NCI-H226 (cell line): ENCODE data around the gene MDM4.
A peak's percentile ranks its signal among the peaks of the same experiment; 100 is the strongest.
"Not testable (repeated sequence)": the region's sequence is repeated elsewhere in the genome, so short reads cannot be mapped to it uniquely, and the experiment has no call there.

ENCODE experiments used
- DNase-seq: peaks from one replicate; pipeline ENCODE4 v3.0.0-alpha.2; 2015

Gene MDM4

DNA sequence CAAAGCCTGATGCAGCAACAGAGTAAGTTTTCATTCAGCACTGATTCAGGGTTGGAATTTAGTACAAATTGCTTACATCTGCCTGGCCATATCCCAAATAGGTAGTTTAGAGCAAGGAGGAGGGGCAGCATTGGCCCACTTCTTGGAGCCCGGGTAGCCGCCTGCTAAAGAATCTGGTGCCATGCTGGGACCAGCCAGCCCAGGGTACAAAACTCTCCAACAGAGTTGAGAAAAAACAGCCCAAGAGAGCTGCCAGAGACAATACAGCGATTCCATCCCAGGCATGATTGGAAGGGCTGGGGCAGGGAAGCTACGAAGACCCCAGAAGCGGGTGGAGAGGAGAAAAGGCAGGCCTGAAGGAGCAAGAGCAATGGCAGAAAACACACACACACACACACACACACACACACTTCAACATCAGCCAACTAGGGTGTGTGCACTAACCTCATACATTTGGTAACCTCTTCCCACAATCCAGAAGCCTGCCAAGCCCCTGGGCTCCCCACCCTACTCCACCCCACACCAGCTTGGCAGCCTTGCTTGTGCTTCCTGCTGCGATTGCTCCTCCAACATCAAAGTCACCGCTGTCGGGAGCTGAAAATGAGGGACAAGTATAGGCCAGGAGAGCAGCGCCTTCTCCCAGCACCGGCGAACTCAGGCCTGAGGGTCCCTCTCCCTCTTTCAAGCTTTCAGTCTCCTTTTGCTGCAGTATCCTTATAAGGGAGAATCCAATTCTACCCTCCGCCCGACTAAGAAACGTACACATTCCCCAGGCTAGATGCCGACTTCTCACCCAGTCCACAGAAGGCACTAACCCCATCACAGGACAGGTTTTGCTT is 22.8 kb upstream of the MDM4 start:
- peak; percentile 74 for DNase-seq

DNA sequence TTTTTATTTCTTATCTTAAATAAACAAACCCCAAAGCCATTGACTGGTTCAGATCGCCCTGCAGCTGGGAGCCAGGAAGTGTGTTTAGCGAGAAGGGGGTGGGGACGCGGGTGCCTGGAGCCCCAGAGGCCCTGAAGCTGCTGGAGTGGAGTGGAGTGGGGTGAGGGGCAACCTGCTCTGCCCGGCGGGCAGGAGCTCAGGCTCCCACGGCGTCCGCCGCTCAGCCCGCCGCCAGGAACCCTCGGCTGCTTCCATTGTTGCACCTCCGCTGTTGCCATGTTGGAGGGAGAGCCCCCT is 22.3 kb upstream of the MDM4 start:
- DNase-seq = peak; percentile 74

GRCh38 chr1:204494281-204495077 is 21.7 kb upstream of the MDM4 start, which contains the start of gene PIK3C2B:
Gene PIK3C2B (minus strand): TSS chr1:204494805. CDS start chr1:204469802, 25,003 bp downstream.
- DNase-seq = peak; percentile 74

- DNase-seq = peak; percentile 28
Observed at GRCh38 chr1:204495078-204495753, 21.0 kb upstream of the MDM4 start.

- no peak for DNase-seq
Observed at GRCh38 chr1:204495777-204496176, 20.4 kb upstream of the MDM4 start.

DNA sequence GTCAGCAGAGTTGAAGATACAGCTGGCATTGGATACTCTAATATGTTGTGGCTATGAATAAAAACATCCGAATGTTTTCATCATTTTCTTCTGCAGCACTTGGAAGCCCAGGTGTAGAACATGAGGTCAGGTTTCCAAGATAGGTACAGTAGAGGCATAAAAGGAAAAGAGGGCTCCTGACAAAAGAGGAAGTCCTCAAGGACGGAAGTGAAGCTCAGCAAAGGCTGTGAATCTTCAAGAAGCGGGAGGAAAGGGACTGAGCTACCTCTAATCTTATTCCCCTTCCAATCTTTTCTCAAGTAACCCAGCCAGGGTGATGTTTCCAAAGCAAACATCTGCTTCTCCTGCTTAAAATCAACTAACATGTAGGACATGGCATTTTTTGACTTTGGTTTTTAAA is 17.2 kb upstream of the MDM4 start:
- DNase-seq = no peak

GRCh38 chr1:204499511-204500468 is 16.4 kb upstream of the MDM4 start:
- DNase-seq = no peak

- DNase-seq = no peak
Observed at GRCh38 chr1:204502241-204502640, 14.0 kb upstream of the MDM4 start.

- DNase-seq = peak; percentile 55
Observed at GRCh38 chr1:204503122-204503912, 12.9 kb upstream of the MDM4 start.

GRCh38 chr1:204503913-204504519 is 12.2 kb upstream of the MDM4 start:
- DNase-seq = no peak

- no peak for DNase-seq
Observed at GRCh38 chr1:204505674-204506200, 10.5 kb upstream of the MDM4 start.

GRCh38 chr1:204506201-204506968 is 9.8 kb upstream of the MDM4 start:
- DNase-seq = peak; percentile 73

DNA sequence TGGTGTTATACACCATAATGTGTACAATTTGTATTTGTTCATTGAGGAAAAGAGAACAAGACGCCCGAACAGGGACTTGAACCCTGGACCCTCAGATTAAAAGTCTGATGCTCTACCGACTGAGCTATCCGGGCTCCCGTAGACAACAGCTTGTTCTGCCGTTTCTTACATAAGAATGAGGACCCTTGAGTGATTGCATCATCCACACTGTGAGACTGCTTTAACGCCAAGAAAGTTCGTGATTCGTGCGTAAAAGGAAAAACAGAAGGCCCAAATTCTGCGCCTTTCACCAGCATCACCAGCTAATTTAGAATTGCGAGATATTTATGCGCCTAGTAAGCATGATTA is 9.3 kb upstream of the MDM4 start:
- peak; percentile 76 for DNase-seq

- DNase-seq = no peak
Observed at GRCh38 chr1:204507317-204508105, 8.7 kb upstream of the MDM4 start.

- DNase-seq = no peak
Observed at GRCh38 chr1:204509186-204509635, 7.0 kb upstream of the MDM4 start.

- no peak for DNase-seq
Observed at GRCh38 chr1:204511366-204511765, 4.8 kb upstream of the MDM4 start.

DNA sequence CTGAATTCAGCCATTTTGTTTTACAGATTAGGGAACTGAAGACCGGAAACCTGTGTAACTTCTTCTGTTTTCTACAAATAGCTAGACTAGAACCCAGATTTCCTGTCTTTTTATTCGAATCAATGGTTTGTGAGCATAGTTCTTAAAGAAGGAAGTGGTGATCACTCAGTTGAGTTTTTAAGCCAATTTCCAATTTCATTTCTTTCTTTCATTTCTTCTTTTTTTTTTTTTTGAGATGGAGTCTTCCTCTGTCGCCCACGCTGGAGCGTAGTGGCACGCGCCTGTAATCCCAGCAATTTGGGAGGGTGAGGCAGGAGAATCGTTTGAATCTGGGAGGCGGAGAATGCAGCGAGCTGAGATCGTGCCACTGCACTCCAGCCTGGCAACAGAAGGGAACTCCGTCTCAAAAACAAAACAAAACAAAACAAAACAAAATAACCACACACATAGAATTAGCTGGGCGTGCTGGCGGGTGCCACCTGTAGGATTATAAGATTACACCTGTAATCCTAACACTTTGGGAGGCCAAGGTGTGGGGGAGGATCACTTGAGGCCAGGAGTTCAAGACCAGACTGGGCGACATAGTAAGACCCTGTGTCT is 3.0 kb upstream of the MDM4 start:
- DNase-seq = no peak

GRCh38 chr1:204514828-204515227 is 1.4 kb upstream of the MDM4 start:
- no peak for DNase-seq

DNA sequence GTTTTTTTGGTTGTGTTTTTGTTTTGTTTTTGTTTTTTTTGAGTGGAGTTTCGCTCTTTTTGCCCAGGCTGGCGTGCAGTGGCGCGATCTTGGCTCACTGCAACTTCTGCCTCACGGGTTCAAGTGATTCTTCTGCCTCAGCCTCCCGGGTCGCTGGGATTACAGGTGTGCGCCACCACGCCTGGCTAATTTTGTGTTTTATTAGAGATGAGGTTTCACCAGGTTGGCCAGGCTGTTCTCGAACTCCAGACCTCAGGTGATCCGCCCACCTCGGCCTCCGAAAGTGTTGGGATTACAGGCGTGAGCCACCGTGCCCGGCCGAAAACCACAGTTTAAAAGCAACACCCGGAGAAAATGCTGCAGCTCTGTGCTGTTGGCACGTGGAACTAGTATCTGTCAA is 1.2 kb downstream of the MDM4 start:
- not testable (repeated sequence) for DNase-seq
